Measurements from ENCODE around the gene GRID1.

DNA sequence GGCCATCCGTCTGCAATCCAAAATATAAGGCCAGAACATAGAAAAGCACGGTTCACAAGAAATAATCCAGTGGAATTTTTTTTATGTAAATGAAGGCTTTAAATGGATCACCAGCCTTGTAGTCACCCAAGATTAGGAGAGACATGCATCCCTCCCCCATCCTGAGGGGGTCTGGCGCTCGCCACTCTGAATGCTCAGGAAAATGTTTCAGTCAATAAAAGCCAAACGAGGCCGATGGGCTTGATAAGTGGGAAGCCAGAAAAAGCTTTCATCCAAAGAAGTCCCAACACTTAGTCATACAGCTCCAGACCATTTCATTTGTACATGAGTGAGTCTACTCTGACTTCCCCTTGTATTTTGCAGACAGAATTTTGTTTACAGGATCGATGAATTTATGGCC, 631.8 kb downstream of the GRID1 start:
- TF ChIP-seq CTCF (IDR thresholded peaks at IDR 0.05 in 2 of 3, conservative IDR thresholded peaks at IDR 0.05 in 1 of 3; ENCODE audit: borderline replicate concordance in 1 of 3, insufficient read depth in 1 of 3, low read depth in 2 of 3, low read length in 2 of 3) (no peak), SP1 (IDR thresholded peaks at IDR 0.05; ENCODE audit: low read depth) (no peak), POLR2A (IDR thresholded peaks at IDR 0.05; ENCODE audit: borderline replicate concordance, extremely low read depth, insufficient read depth, insufficient read length) (no peak)

Data from HCT116 (cell line).